ENCODE measurements around the gene E2F3. TPM values are rescaled to one million over a fixed set of nuclear protein-coding genes. Genes with fewer than 3 reads are reported as not detected.
A peak's percentile ranks its signal among the peaks of the same experiment; 100 is the strongest.

The E2F3 gene
- polyA plus RNA-seq, 3 donors = 7.5 to 14.6 (median 8.9) TPM

DNA sequence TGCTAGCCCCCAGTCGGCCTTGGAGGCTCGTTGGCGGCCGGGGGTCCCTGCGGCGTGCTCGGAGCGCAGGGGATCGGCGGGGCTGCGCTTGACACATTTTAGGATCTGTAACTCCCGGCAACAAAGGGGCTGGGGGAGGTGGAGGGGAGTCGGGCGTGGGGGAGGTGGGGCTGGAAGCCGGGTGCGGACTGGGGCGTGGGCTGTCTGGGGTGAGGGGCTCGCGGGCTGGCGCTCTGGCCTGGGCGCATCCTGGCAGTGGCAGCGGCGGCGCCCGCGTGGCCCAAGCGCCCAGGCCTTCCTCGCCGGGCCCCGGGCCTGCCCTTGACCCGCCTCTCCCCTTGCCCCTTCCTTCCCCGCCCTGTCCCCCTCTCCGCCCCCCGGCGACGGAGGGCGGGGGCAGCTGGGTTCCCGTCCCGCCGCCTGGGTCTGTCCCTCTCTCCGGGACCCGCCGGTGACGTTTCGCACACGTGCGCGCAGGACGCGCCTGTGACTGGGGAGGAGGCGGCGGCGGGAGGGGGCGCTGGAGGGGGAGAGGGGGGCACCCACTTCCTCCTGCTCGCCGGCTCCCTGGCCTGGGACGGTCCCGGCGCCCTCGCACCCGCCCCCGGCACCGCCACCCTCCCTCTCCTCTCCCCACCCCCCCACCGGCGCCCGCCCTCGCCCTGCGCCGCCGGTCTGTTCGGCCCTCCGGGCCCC is 1.5 kb downstream of the E2F3 start:
- Histone ChIP-seq H3K79me2 (ENCODE audit: insufficient read depth, low read length) (peaks cover 62% of the 10 kb centered on the region), H3K27me3 (ENCODE audit: control insufficient read depth in 2 of 2, insufficient read depth in 2 of 2, low read length in 2 of 2) (no peaks in the 10 kb centered on the region), H3K4me1 (ENCODE audit: control insufficient read depth in 1 of 2, insufficient read depth in 2 of 2, low read length in 2 of 2) (peaks cover 16 to 53% of the 10 kb centered on the region in 2 donors), H3K36me3 (replicated peaks in 1 of 2; ENCODE audit: control insufficient read depth in 1 of 2, insufficient read depth in 2 of 2, low read length in 2 of 2) (peaks cover 3 to 16% of the 10 kb centered on the region in 2 donors), H3K4me3 (replicated peaks in 1 of 3; ENCODE audit: low read depth in 2 of 3, low read length in 3 of 3) (peak overlapping the region; percentile 70 to 94 (median 92)), H3K4me2 (replicated peaks; ENCODE audit: extremely low read depth, low read length, poor library complexity, severe bottlenecking) (peak overlapping the region; percentile 100), H3K9ac (ENCODE audit: insufficient read depth, low read length, poor library complexity, severe bottlenecking) (peak overlapping the region; percentile 98), H4K20me1 (ENCODE audit: insufficient read depth, low read length) (peaks cover 32% of the 10 kb centered on the region), H3K27ac (ENCODE audit: low read depth in 1 of 2, low read length in 2 of 2) (peak overlapping the region; percentile 93 to 96), H2AFZ (ENCODE audit: insufficient read depth, low read depth, low read length, poor library complexity, severe bottlenecking) (peak overlapping the region; percentile 79), H3K9me3 (replicated peaks in 1 of 2; ENCODE audit: control insufficient read depth in 1 of 2, insufficient read depth in 1 of 2, low read length in 2 of 2) (no peaks in the 10 kb centered on the region)
- Mint-ChIP-seq H3K4me1 (peaks cover 37% of the 10 kb centered on the region), H3K9me3 (no peaks in the 10 kb centered on the region), H3K27me3 (ENCODE audit: low read depth in 3 of 3) (peaks cover 0 to 4% (median 4%) of the 10 kb centered on the region in 3 donors), H3K27ac (peak overlapping the region; percentile 96 to 99 (median 98)), H3K36me3 (peaks cover 7 to 14% of the 10 kb centered on the region in 2 donors), H3K4me3 (peak overlapping the region; percentile 95 to 97)
- intact Hi-C loops (cut with micrococcal nuclease) = loop anchor here (5.0 to 10.0 kb wide), 6 partner anchors 39 to 129 kb away; partner anchors contain the start of gene CDKAL1 (in 1 of the 2)
- peak; percentile 92 to 97 (median 96) for DNase-seq
- 0% methylated on average over 25 of the region's 72 CpGs for WGBS (ENCODE audit: insufficient coverage)
- TF ChIP-seq, protein P1, sequence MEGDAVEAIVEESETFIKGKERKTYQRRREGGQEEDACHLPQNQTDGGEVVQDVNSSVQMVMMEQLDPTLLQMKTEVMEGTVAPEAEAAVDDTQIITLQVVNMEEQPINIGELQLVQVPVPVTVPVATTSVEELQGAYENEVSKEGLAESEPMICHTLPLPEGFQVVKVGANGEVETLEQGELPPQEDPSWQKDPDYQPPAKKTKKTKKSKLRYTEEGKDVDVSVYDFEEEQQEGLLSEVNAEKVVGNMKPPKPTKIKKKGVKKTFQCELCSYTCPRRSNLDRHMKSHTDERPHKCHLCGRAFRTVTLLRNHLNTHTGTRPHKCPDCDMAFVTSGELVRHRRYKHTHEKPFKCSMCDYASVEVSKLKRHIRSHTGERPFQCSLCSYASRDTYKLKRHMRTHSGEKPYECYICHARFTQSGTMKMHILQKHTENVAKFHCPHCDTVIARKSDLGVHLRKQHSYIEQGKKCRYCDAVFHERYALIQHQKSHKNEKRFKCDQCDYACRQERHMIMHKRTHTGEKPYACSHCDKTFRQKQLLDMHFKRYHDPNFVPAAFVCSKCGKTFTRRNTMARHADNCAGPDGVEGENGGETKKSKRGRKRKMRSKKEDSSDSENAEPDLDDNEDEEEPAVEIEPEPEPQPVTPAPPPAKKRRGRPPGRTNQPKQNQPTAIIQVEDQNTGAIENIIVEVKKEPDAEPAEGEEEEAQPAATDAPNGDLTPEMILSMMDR (IDR thresholded peaks at IDR 0.05) = no peak

DNA sequence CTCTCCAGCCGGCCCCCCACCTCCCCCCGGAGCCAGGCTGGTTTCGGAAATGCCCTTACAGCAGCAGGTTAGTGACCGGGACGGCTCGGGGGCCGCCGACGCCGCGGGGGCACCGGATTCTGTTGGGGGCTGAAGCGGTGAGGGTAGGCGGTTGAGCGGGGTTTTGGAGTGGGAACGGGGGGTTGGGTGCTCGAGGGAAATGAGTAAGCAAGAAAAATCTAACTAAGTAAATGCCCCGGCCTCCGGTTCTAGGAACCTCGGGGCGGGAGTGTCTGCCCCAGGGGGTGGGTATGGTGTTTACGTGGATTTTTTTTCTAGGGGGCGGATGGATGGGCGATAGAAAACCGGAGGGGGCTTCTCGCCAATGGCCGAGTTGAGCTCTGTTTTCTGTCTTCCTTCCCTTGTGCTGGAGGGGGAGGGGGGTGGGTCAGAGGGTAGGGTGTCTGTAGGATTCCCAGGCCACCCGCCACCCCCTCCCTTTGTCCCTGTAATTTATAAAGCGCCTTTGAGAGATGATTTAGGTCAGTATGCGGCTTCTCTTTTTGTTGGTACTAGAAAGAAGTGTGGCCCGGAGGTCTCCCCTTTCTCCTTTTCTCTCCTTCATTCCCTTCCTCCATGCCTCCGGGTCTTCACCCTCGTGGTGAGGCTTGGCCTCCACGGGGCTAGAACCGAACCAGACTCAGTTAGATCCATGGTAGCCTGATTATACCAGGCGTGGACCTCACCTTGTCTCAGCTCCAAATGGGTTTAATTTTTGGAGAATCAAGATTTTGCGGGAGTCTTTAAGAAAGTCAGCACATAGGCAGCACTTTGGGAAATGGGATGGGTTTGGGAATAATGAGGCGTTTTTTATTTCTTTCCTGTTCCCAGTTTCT is 2.3 kb downstream of the E2F3 start:
- Histone ChIP-seq H3K4me2 (replicated peaks; ENCODE audit: extremely low read depth, low read length, poor library complexity, severe bottlenecking) (peak overlapping the region; percentile 86), H3K36me3 (replicated peaks in 1 of 2; ENCODE audit: control insufficient read depth in 1 of 2, insufficient read depth in 2 of 2, low read length in 2 of 2) (peaks cover 3 to 16% of the 10 kb centered on the region in 2 donors), H3K4me3 (replicated peaks in 1 of 3; ENCODE audit: low read depth in 2 of 3, low read length in 3 of 3) (peak overlapping the region; percentile 61 to 94 (median 92)), H3K9me3 (replicated peaks in 1 of 2; ENCODE audit: control insufficient read depth in 1 of 2, insufficient read depth in 1 of 2, low read length in 2 of 2) (no peaks in the 10 kb centered on the region), H3K79me2 (ENCODE audit: insufficient read depth, low read length) (peaks cover 70% of the 10 kb centered on the region), H3K4me1 (ENCODE audit: control insufficient read depth in 1 of 2, insufficient read depth in 2 of 2, low read length in 2 of 2) (peaks cover 23 to 60% of the 10 kb centered on the region in 2 donors), H3K27me3 (ENCODE audit: control insufficient read depth in 2 of 2, insufficient read depth in 2 of 2, low read length in 2 of 2) (no peaks in the 10 kb centered on the region), H3K9ac (ENCODE audit: insufficient read depth, low read length, poor library complexity, severe bottlenecking) (peak overlapping the region; percentile 98), H4K20me1 (ENCODE audit: insufficient read depth, low read length) (peaks cover 40% of the 10 kb centered on the region), H3K27ac (ENCODE audit: low read depth in 1 of 2, low read length in 2 of 2) (peak overlapping the region; percentile 93 to 96), H2AFZ (ENCODE audit: insufficient read depth, low read depth, low read length, poor library complexity, severe bottlenecking) (peak overlapping the region; percentile 65)
- H3K27ac Mint-ChIP-seq = peak overlapping the region; percentile 96 to 99 (median 98)
- peak; percentile 39 to 60 (median 51) for DNase-seq
- peaks cover 7 to 14% of the 10 kb centered on the region in 2 donors for H3K36me3 Mint-ChIP-seq
- H3K4me3 Mint-ChIP-seq = peak overlapping the region; percentile 95 to 97
- H3K27me3 Mint-ChIP-seq (ENCODE audit: low read depth in 3 of 3) = peaks cover 0 to 4% (median 4%) of the 10 kb centered on the region in 3 donors
- under 1% methylated on average over 24 of the region's 38 CpGs for WGBS (ENCODE audit: insufficient coverage)
- H3K9me3 Mint-ChIP-seq = no peaks in the 10 kb centered on the region
- TF ChIP-seq, protein P1 (IDR thresholded peaks at IDR 0.05) = no peak
- intact Hi-C loops (cut with micrococcal nuclease) = loop anchor here (5.0 to 10.0 kb wide), 6 partner anchors 38 to 128 kb away; partner anchors contain the start of gene CDKAL1 (in 1 of the 2)
- peaks cover 42% of the 10 kb centered on the region for H3K4me1 Mint-ChIP-seq

Data from CD14-positive monocyte (primary cell).